Measurements from ENCODE around the gene CLBA1.

The CLBA1 gene

GRCh38 chr14:104985675-104986486 lies at the start of gene CLBA1:
Gene CLBA1, plus strand, starts transcription at chr14:104985788. Its CDS starts 644 bp downstream, at chr14:104986432.
- no peaks in the 10 kb centered on the region for H3K9me3 ChIP-seq
- in situ Hi-C loops (cut with MboI; ENCODE audit: low sequenced_read_pairs) = no loop called here
- no peaks in the 10 kb centered on the region for H3K4me1 ChIP-seq
- DNase-seq (ENCODE audit: low spot score in 2 of 2) = peak; percentile 89 to 90
- peak within 1 kb of the TSS; percentile 60 for H3K4me3 ChIP-seq
- no peaks in the 10 kb centered on the region for H3K27me3 ChIP-seq (ENCODE audit: low read depth)
- H3K36me3 ChIP-seq (replicated peaks) = no peaks in the 10 kb centered on the region

- H3K4me1 ChIP-seq = peaks cover 3% of the 10 kb centered on the region; the same call in 1 of the 2 replicates
- no peaks in the 10 kb centered on the region for H3K36me3 ChIP-seq (replicated peaks)
- no peak for DNase-seq (ENCODE audit: low spot score in 2 of 2)
- peaks cover 45% of the 10 kb centered on the region for H3K27me3 ChIP-seq (ENCODE audit: low read depth)
- in situ Hi-C loops (cut with MboI; ENCODE audit: low sequenced_read_pairs) = no loop called here
- H3K4me3 ChIP-seq = no peak overlapping the region
- H3K9me3 ChIP-seq = no peaks in the 10 kb centered on the region
Measured at GRCh38 chr14:104935955-104936354, 49.6 kb upstream of the CLBA1 start.

- DNase-seq (ENCODE audit: low spot score in 2 of 2) = no peak
- H3K27me3 ChIP-seq (ENCODE audit: low read depth) = peaks cover 46% of the 10 kb centered on the region
- no peaks in the 10 kb centered on the region for H3K36me3 ChIP-seq (replicated peaks)
- H3K4me1 ChIP-seq = peaks cover 3% of the 10 kb centered on the region; the same call in 1 of the 2 replicates
- H3K4me3 ChIP-seq = no peak overlapping the region
- in situ Hi-C loops (cut with MboI; ENCODE audit: low sequenced_read_pairs) = no loop called here
- H3K9me3 ChIP-seq = no peaks in the 10 kb centered on the region
Measured at GRCh38 chr14:104936361-104937155, 49.0 kb upstream of the CLBA1 start.

- Histone ChIP-seq H3K27me3 (ENCODE audit: low read depth) (peaks cover 46% of the 10 kb centered on the region), H3K9me3 (no peaks in the 10 kb centered on the region), H3K36me3 (replicated peaks) (no peaks in the 10 kb centered on the region), H3K4me1 (peaks cover 3% of the 10 kb centered on the region; the same call in 1 of the 2 replicates), H3K4me3 (no peak overlapping the region)
- in situ Hi-C loops (cut with MboI; ENCODE audit: low sequenced_read_pairs) = no loop called here
- no peak for DNase-seq (ENCODE audit: low spot score in 2 of 2)
Measured at GRCh38 chr14:104937161-104937560, 48.4 kb upstream of the CLBA1 start.

GRCh38 chr14:104937694-104938365 lies 47.8 kb upstream of the CLBA1 start:
- no peak overlapping the region for H3K4me3 ChIP-seq
- H3K27me3 ChIP-seq (ENCODE audit: low read depth) = peaks cover 46% of the 10 kb centered on the region
- in situ Hi-C loops (cut with MboI; ENCODE audit: low sequenced_read_pairs) = no loop called here
- H3K9me3 ChIP-seq = no peaks in the 10 kb centered on the region
- H3K4me1 ChIP-seq = peaks cover 2% of the 10 kb centered on the region; the same call in 1 of the 2 replicates
- no peak for DNase-seq (ENCODE audit: low spot score in 2 of 2)
- no peaks in the 10 kb centered on the region for H3K36me3 ChIP-seq (replicated peaks)

GRCh38 chr14:104938436-104938835 lies 47.2 kb upstream of the CLBA1 start:
- H3K36me3 ChIP-seq (replicated peaks) = no peaks in the 10 kb centered on the region
- H3K27me3 ChIP-seq (ENCODE audit: low read depth) = peaks cover 46% of the 10 kb centered on the region
- no peak for DNase-seq (ENCODE audit: low spot score in 2 of 2)
- H3K9me3 ChIP-seq = no peaks in the 10 kb centered on the region
- in situ Hi-C loops (cut with MboI; ENCODE audit: low sequenced_read_pairs) = no loop called here
- no peak overlapping the region for H3K4me3 ChIP-seq
- H3K4me1 ChIP-seq = no peaks in the 10 kb centered on the region

GRCh38 chr14:104938960-104939359 lies 46.6 kb upstream of the CLBA1 start:
- Histone ChIP-seq H3K36me3 (replicated peaks) (no peaks in the 10 kb centered on the region), H3K4me3 (no peak overlapping the region), H3K27me3 (ENCODE audit: low read depth) (peaks cover 46% of the 10 kb centered on the region), H3K4me1 (no peaks in the 10 kb centered on the region), H3K9me3 (no peaks in the 10 kb centered on the region)
- DNase-seq (ENCODE audit: low spot score in 2 of 2) = no peak
- in situ Hi-C loops (cut with MboI; ENCODE audit: low sequenced_read_pairs) = no loop called here

- Histone ChIP-seq H3K36me3 (replicated peaks) (no peaks in the 10 kb centered on the region), H3K4me3 (no peak overlapping the region), H3K4me1 (no peaks in the 10 kb centered on the region), H3K27me3 (ENCODE audit: low read depth) (peaks cover 40% of the 10 kb centered on the region), H3K9me3 (no peaks in the 10 kb centered on the region)
- DNase-seq (ENCODE audit: low spot score in 2 of 2) = no peak
- in situ Hi-C loops (cut with MboI; ENCODE audit: low sequenced_read_pairs) = no loop called here
Measured at GRCh38 chr14:104939666-104940410, 45.8 kb upstream of the CLBA1 start.

- Histone ChIP-seq H3K4me1 (no peaks in the 10 kb centered on the region), H3K4me3 (no peak overlapping the region), H3K9me3 (no peaks in the 10 kb centered on the region), H3K36me3 (replicated peaks) (no peaks in the 10 kb centered on the region), H3K27me3 (ENCODE audit: low read depth) (peaks cover 39% of the 10 kb centered on the region)
- no peak for DNase-seq (ENCODE audit: low spot score in 2 of 2)
- in situ Hi-C loops (cut with MboI; ENCODE audit: low sequenced_read_pairs) = no loop called here
Measured at GRCh38 chr14:104940526-104941150, 45.0 kb upstream of the CLBA1 start.

- in situ Hi-C loops (cut with MboI; ENCODE audit: low sequenced_read_pairs) = no loop called here
- H3K9me3 ChIP-seq = no peaks in the 10 kb centered on the region
- H3K4me3 ChIP-seq = no peak overlapping the region
- no peaks in the 10 kb centered on the region for H3K36me3 ChIP-seq (replicated peaks)
- DNase-seq (ENCODE audit: low spot score in 2 of 2) = no peak
- peaks cover 39% of the 10 kb centered on the region for H3K27me3 ChIP-seq (ENCODE audit: low read depth)
- no peaks in the 10 kb centered on the region for H3K4me1 ChIP-seq
Measured at GRCh38 chr14:104941508-104942365, 43.9 kb upstream of the CLBA1 start.

- H3K36me3 ChIP-seq (replicated peaks) = no peaks in the 10 kb centered on the region
- H3K9me3 ChIP-seq = no peaks in the 10 kb centered on the region
- H3K27me3 ChIP-seq (ENCODE audit: low read depth) = peaks cover 32% of the 10 kb centered on the region
- H3K4me3 ChIP-seq = no peak overlapping the region
- no peak for DNase-seq (ENCODE audit: low spot score in 2 of 2)
- in situ Hi-C loops (cut with MboI; ENCODE audit: low sequenced_read_pairs) = no loop called here
- H3K4me1 ChIP-seq = no peaks in the 10 kb centered on the region
Measured at GRCh38 chr14:104942586-104942985, 43.0 kb upstream of the CLBA1 start.

All from HAP-1 (cell line).